ENCODE measurements around the gene KCTD5.

KCTD5 gene

GRCh38 chr16:2752035-2752849, 69.9 kb downstream of the KCTD5 start, which contains the start of gene SRRM2:
Gene SRRM2 (plus strand): TSS chr16:2752638. CDS start chr16:2756365, 3,727 bp downstream.
- peak; percentile 89 for DNase-seq (ENCODE audit: low read depth)

- peak; percentile 51 for DNase-seq (ENCODE audit: low read depth)
These were observed 70.8 kb downstream of the KCTD5 start for GRCh38 chr16:2752850-2753732.

DNA sequence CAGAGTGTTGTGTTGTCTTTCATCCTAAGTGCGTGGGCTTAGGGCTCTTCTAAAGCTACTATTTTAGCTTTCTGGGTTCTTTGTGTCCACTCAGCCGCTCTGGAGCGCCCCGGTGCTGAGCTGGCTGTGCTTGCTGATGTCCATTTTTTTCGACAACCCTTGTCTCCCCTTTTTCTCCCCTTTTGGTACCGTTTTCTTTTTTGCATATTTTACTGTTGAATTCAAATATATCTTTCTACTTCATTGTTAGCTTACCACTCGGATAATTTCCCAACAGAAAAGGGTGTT, 71.4 kb downstream of the KCTD5 start:
- no peak for DNase-seq (ENCODE audit: low read depth)

- DNase-seq (ENCODE audit: low read depth), result no peak
These were observed 72.8 kb downstream of the KCTD5 start for GRCh38 chr16:2755158-2755557.

DNA sequence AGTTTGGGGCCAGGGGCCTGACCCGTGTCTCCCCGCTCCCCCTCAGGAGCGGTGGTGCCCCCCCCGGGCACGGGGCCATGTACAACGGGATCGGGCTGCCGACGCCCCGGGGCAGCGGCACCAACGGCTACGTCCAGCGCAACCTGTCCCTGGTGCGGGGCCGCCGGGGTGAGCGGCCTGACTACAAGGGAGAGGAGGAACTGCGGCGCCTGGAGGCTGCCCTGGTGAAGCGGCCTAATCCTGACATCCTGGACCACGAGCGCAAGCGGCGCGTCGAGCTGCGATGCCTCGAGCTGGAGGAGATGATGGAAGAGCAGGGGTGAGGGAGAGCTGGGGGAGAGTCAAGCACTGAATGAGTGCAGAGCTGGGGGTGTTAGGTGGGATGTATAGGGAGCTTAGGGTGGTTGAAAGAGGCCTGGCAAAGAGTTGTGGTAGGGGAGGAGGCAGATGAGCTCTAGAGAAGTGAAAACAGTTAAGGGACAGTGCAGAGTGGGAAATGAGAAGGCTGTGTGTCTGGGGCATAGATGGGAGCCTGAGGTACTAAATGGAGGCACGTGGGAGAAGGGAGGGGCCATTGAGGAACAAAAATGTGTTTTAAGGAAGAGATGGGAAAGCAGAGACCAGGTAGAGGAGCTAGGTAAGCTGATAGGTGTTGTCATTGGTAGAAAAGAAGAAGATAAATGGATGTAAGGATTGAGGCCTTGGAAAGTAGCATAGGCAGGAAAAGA, 74.1 kb downstream of the KCTD5 start:
- DNase-seq (ENCODE audit: low read depth), result no peak

DNA sequence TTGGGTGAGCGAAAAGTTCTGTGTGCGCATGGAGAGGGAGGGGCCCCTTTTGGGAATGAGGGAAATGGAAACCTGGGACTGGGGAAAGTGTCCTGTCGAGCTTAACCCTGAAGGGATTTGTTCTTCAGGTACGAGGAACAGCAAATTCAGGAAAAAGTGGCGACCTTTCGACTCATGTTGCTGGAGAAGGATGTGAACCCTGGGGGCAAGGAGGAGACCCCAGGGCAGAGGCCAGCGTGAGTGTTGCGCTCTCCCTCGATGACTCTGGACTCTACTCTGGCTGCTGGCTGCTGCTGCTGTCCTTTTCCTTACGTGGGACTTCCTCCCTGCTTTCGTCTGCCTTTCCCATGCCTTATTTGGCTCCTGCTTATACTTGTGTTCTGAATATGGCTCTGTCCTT, 75.0 kb downstream of the KCTD5 start:
- DNase-seq (ENCODE audit: low read depth), result no peak
